Chondrocyte (in vitro differentiated cells): ENCODE results near the gene VOPP1. TPM values are rescaled to one million over a fixed set of nuclear protein-coding genes. Genes with fewer than 3 reads are reported as not detected.

Experiments used
- DNase-seq: peaks from one replicate; pipeline ENCODE4 v3.0.0; 2021; ENCODE audit warnings: mixed read lengths, low spot score
- H3K27ac Mint-ChIP-seq: one replicate; pipeline ENCODE4 v1.8.0; 2021; ENCODE audit warnings: mild to moderate bottlenecking, moderate library complexity, mixed read lengths; ENCODE audit not compliant: unreplicated experiment
- H3K27me3 Mint-ChIP-seq: 2 replicates; pipeline ENCODE4 v1.8.0; 2021; ENCODE audit warnings: low read depth, mixed read lengths
- H3K36me3 Mint-ChIP-seq: 2 replicates; pipeline ENCODE4 v1.8.0; 2021; ENCODE audit warnings: low read depth, mixed read lengths
- H3K4me1 Mint-ChIP-seq: 2 replicates; pipeline ENCODE4 v1.8.0; 2021; ENCODE audit warnings: low read depth, mild to moderate bottlenecking, mixed read lengths
- H3K4me3 Mint-ChIP-seq: one replicate; pipeline ENCODE4 v1.8.0; 2021; ENCODE audit warnings: mild to moderate bottlenecking, moderate library complexity, mixed read lengths; ENCODE audit not compliant: unreplicated experiment
- H3K9me3 Mint-ChIP-seq: 2 replicates; pipeline ENCODE4 v1.8.0; 2021; ENCODE audit warnings: low read depth, mixed read lengths
- total RNA-seq: library from RNA; stranded (reverse); gene quantifications from 3 replicates; pipeline ENCODE4 v1.2.1, GENCODE V29; 2021
- TF ChIP-seq, protein P1 (sequence below): fragments of 200-600 bp; sonication (generic); IDR thresholded peaks from 2 replicates; pipeline ENCODE4 v1.5.0; 2021; ENCODE audit warnings: antibody characterized with exemption, mild to moderate bottlenecking, moderate library complexity

VOPP1 gene
- total RNA-seq, 1 donor from 2014 or later: 69.2 TPM

GRCh38 chr7:55465691-55466090, 106.6 kb downstream of the VOPP1 start:
- no peaks in the 10 kb centered on the region for H3K4me1 Mint-ChIP-seq
- TF ChIP-seq, protein P1, sequence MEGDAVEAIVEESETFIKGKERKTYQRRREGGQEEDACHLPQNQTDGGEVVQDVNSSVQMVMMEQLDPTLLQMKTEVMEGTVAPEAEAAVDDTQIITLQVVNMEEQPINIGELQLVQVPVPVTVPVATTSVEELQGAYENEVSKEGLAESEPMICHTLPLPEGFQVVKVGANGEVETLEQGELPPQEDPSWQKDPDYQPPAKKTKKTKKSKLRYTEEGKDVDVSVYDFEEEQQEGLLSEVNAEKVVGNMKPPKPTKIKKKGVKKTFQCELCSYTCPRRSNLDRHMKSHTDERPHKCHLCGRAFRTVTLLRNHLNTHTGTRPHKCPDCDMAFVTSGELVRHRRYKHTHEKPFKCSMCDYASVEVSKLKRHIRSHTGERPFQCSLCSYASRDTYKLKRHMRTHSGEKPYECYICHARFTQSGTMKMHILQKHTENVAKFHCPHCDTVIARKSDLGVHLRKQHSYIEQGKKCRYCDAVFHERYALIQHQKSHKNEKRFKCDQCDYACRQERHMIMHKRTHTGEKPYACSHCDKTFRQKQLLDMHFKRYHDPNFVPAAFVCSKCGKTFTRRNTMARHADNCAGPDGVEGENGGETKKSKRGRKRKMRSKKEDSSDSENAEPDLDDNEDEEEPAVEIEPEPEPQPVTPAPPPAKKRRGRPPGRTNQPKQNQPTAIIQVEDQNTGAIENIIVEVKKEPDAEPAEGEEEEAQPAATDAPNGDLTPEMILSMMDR: no peak
- no peak for DNase-seq
- no peak overlapping the region for H3K27ac Mint-ChIP-seq
- H3K27me3 Mint-ChIP-seq: no peaks in the 10 kb centered on the region
- H3K4me3 Mint-ChIP-seq: no peak overlapping the region
- H3K36me3 Mint-ChIP-seq: peaks cover 41% of the 10 kb centered on the region
- H3K9me3 Mint-ChIP-seq: peaks cover 21% of the 10 kb centered on the region

GRCh38 chr7:55464422-55464821, 107.9 kb downstream of the VOPP1 start:
- no peak overlapping the region for H3K4me3 Mint-ChIP-seq
- H3K9me3 Mint-ChIP-seq: peaks cover 34% of the 10 kb centered on the region
- DNase-seq: no peak
- no peaks in the 10 kb centered on the region for H3K27me3 Mint-ChIP-seq
- TF ChIP-seq, protein P1: no peak
- H3K27ac Mint-ChIP-seq: no peak overlapping the region
- no peaks in the 10 kb centered on the region for H3K4me1 Mint-ChIP-seq
- peaks cover 42% of the 10 kb centered on the region for H3K36me3 Mint-ChIP-seq

GRCh38 chr7:55463686-55464262, 108.5 kb downstream of the VOPP1 start:
- DNase-seq: no peak
- Mint-ChIP-seq H3K36me3 (peaks cover 46% of the 10 kb centered on the region), H3K9me3 (peaks cover 41% of the 10 kb centered on the region), H3K27ac (no peak overlapping the region), H3K27me3 (no peaks in the 10 kb centered on the region), H3K4me3 (no peak overlapping the region), H3K4me1 (no peaks in the 10 kb centered on the region)
- TF ChIP-seq, protein P1: no peak

GRCh38 chr7:55458351-55458750, 114.0 kb downstream of the VOPP1 start:
- no peaks in the 10 kb centered on the region for H3K4me1 Mint-ChIP-seq
- H3K4me3 Mint-ChIP-seq: no peak overlapping the region
- H3K36me3 Mint-ChIP-seq: peaks cover 23% of the 10 kb centered on the region
- peaks cover 58% of the 10 kb centered on the region for H3K9me3 Mint-ChIP-seq
- TF ChIP-seq, protein P1: no peak
- no peak for DNase-seq
- no peaks in the 10 kb centered on the region for H3K27me3 Mint-ChIP-seq
- H3K27ac Mint-ChIP-seq: no peak overlapping the region

GRCh38 chr7:55457801-55458200, 114.5 kb downstream of the VOPP1 start:
- no peak overlapping the region for H3K27ac Mint-ChIP-seq
- no peaks in the 10 kb centered on the region for H3K27me3 Mint-ChIP-seq
- no peaks in the 10 kb centered on the region for H3K4me1 Mint-ChIP-seq
- H3K36me3 Mint-ChIP-seq: peaks cover 20% of the 10 kb centered on the region
- H3K4me3 Mint-ChIP-seq: no peak overlapping the region
- DNase-seq: no peak
- peaks cover 55% of the 10 kb centered on the region for H3K9me3 Mint-ChIP-seq
- TF ChIP-seq, protein P1: no peak
